GM10248 (cell line): ENCODE measurements around the gene SLC51A.
"Not testable (repeated sequence)": the region's sequence is repeated elsewhere in the genome, so short reads cannot be mapped to it uniquely, and the experiment has no call there.

ENCODE experiments used
- CTCF ChIA-PET: fragments of 300-600 bp; sonication (Branson Sonifier 250); formaldehyde crosslinking; extraction: SDS; loops from one replicate; lab custom pipeline; 2021; ENCODE audit warnings: antibody characterized with exemption; lab: Yijun Ruan, JAX
- POLR2A ChIA-PET: fragments of 350-650 bp; sonication (Branson Sonifier 250); formaldehyde crosslinking; extraction: SDS; loops from one replicate; lab custom pipeline; 2020; ENCODE audit warnings: antibody characterized with exemption; lab: Yijun Ruan, JAX
- DNase-seq: peaks from one replicate; pipeline ENCODE4 v3.0.0; 2012; ENCODE audit errors: extremely low spot score
- CTCF ChIP-seq: IDR thresholded peaks from 2 replicates; pipeline ENCODE4 v1.5.1; 2012; ENCODE audit warnings: mild to moderate bottlenecking, low read depth; ENCODE audit errors: extremely low read depth, missing control alignments, control extremely low read depth

The SLC51A gene

GRCh38 chr3:196198081-196198675 lies 18.2 kb upstream of the SLC51A start:
- ChIA-PET POLR2A (no interaction called here), CTCF (interaction anchor here (0.7 to 12.2 kb wide), 12 partner anchors 8 to 184 kb away, joined by 3 to 195 read pairs (median 6); no protein-coding TSS in a partner anchor)
- DNase-seq, result no peak

GRCh38 chr3:196198771-196199753 lies 17.3 kb upstream of the SLC51A start:
- DNase-seq, result no peak
- TF ChIP-seq CTCF, result no peak
- ChIA-PET POLR2A (no interaction called here), CTCF (interaction anchor here (0.7 to 12.2 kb wide), 8 partner anchors 8 to 185 kb away, joined by 3 to 195 read pairs (median 4); no protein-coding TSS in a partner anchor)

More at GRCh38 chr3:196198081-196198675, 18.2 kb upstream of the SLC51A start:
- no peak for TF ChIP-seq CTCF

GRCh38 chr3:196202516-196202970 lies 13.8 kb upstream of the SLC51A start:
- no peak for TF ChIP-seq CTCF
- ChIA-PET CTCF (interaction anchor here (1.3 to 12.2 kb wide), 4 partner anchors 11 to 180 kb away, joined by 3 to 195 read pairs (median 5); no protein-coding TSS in a partner anchor), POLR2A (no interaction called here)
- peak; percentile 76 for DNase-seq

- no peak for DNase-seq
- ChIA-PET POLR2A (no interaction called here), CTCF (interaction anchor here (1.1 to 2.0 kb wide), 5 partner anchors 12 to 181 kb away, joined by 3 to 7 read pairs (median 3); no protein-coding TSS in a partner anchor)
- TF ChIP-seq CTCF, result no peak
These were observed 12.5 kb upstream of the SLC51A start for GRCh38 chr3:196203846-196204245.

GRCh38 chr3:196205442-196206205 lies 10.7 kb upstream of the SLC51A start:
- CTCF ChIA-PET, result interaction anchor here (0.7 to 1.6 kb wide), 3 partner anchors 9 to 179 kb away, joined by 3 to 7 read pairs (median 4); no protein-coding TSS in a partner anchor
- DNase-seq, POLR2A ChIA-PET: not testable (repeated sequence)

GRCh38 chr3:196207159-196207832 lies 9.0 kb upstream of the SLC51A start:
- POLR2A ChIA-PET, result interaction anchor here (0.6 kb wide), 1 partner anchor 131 kb away, joined by 3 read pairs; no protein-coding TSS in a partner anchor
- CTCF ChIA-PET, result interaction anchor here (0.9 to 1.6 kb wide), 5 partner anchors 8 to 181 kb away, joined by 3 to 6 read pairs (median 3); no protein-coding TSS in a partner anchor
- no peak for DNase-seq
- TF ChIP-seq CTCF, result no peak
